GM18870 (cell line): ENCODE measurements around the gene OR5AK2.
"Not testable (repeated sequence)": the region's sequence is repeated elsewhere in the genome, so short reads cannot be mapped to it uniquely, and the experiment has no call there.

ENCODE experiments used
- ATAC-seq: cut with Tn5 transposase; IDR thresholded peaks from one replicate; pipeline ENCODE4 v1.9.1; 2021; ENCODE audit warnings: moderate library complexity; ENCODE audit not compliant: unreplicated experiment

OR5AK2 gene

GRCh38 chr11:56988614-56989013 lies at the start of gene OR5AK2:
OR5AK2 (plus strand) TSS chr11:56988914; CDS start chr11:56988914, 0 bp downstream.
- ATAC-seq = no peak

GRCh38 chr11:56945526-56945925 lies 43.2 kb upstream of the OR5AK2 start:
- ATAC-seq = not testable (repeated sequence)

- no peak for ATAC-seq
Observed at GRCh38 chr11:56948991-56949515, 39.7 kb upstream of the OR5AK2 start.

GRCh38 chr11:56950510-56950909 lies 38.2 kb upstream of the OR5AK2 start:
- ATAC-seq = no peak

GRCh38 chr11:56953907-56954306 lies 34.8 kb upstream of the OR5AK2 start:
- not testable (repeated sequence) for ATAC-seq

- ATAC-seq = no peak
Observed at GRCh38 chr11:56961609-56962008, 27.1 kb upstream of the OR5AK2 start.

GRCh38 chr11:56967726-56968125 lies 21.0 kb upstream of the OR5AK2 start:
- no peak for ATAC-seq

GRCh38 chr11:56968524-56968923 lies 20.2 kb upstream of the OR5AK2 start:
- ATAC-seq = no peak

- ATAC-seq = no peak
Observed at GRCh38 chr11:56977314-56977713, 11.4 kb upstream of the OR5AK2 start.

- no peak for ATAC-seq
Observed at GRCh38 chr11:56990702-56991101, 2.0 kb downstream of the OR5AK2 start.

- no peak for ATAC-seq
Observed at GRCh38 chr11:56994532-56994931, 5.8 kb downstream of the OR5AK2 start.

- no peak for ATAC-seq
Observed at GRCh38 chr11:57001674-57002401, 13.1 kb downstream of the OR5AK2 start.

GRCh38 chr11:57008373-57008772 lies 19.7 kb downstream of the OR5AK2 start:
- no peak for ATAC-seq

GRCh38 chr11:57015679-57016078 lies 27.0 kb downstream of the OR5AK2 start:
- ATAC-seq = no peak

GRCh38 chr11:57031556-57031955 lies 42.8 kb downstream of the OR5AK2 start:
- ATAC-seq = no peak
